Esophagus squamous epithelium (tissue), 4 donors: ENCODE data around the gene WNK2.

Experiments
- CTCF ChIP-seq, 6 experiments: fragments of 450-650 bp in 4 of 6; fragments of 200-600 bp in 2 of 6; sonication (generic) in 2 of 6; IDR thresholded peaks; one replicate each; pipeline ENCODE4 v1.5.1; 2016 to 2019; ENCODE audit warnings: antibody characterized with exemption in 6 of 6, mild to moderate bottlenecking in 4 of 6, moderate library complexity in 4 of 6
- POLR2A ChIP-seq, 4 donors: fragments of 450-650 bp; IDR thresholded peaks; one replicate each; pipeline ENCODE4 v1.6.1; 2017; ENCODE audit warnings: antibody characterized with exemption in 4 of 4, mild to moderate bottlenecking in 4 of 4, moderate library complexity in 3 of 4

- TF ChIP-seq CTCF (IDR thresholded peaks at IDR 0.05) (no peak), POLR2A (IDR thresholded peaks at IDR 0.05) (no peak)
These were observed 19.9 kb upstream of the WNK2 start for GRCh38 chr9:93164085-93164484.
